Peyer's patch (tissue), 4 donors: ENCODE results near the gene CHRNA1. TPM values are rescaled to one million over a fixed set of nuclear protein-coding genes. Genes with fewer than 3 reads are reported as not detected.

ENCODE experiments used
- DNase-seq, 3 donors: peaks; one replicate each; pipeline ENCODE4 v3.0.0-alpha.2; 2017 to 2019
- H3K27ac ChIP-seq, 4 donors: fragments of 200-600 bp; sonication (generic); one replicate each; pipeline ENCODE4 v1.5.1; 2016 to 2019
- H3K27me3 ChIP-seq, 2 donors: fragments of 200-600 bp; sonication (generic); one replicate each; pipeline ENCODE4 v1.5.1; 2019
- H3K36me3 ChIP-seq, 3 donors: fragments of 200-600 bp; sonication (generic); one replicate each; pipeline ENCODE4 v1.5.1; 2016 to 2019
- H3K4me1 ChIP-seq, 4 donors: fragments of 200-600 bp; sonication (generic); one replicate each; pipeline ENCODE4 v1.5.1; 2016 to 2019
- H3K4me3 ChIP-seq, 4 donors: fragments of 200-600 bp; sonication (generic); 1 replicate in 3 of 4; 2 replicates in 1 of 4; pipeline ENCODE4 v1.5.1; 2016 to 2019; ENCODE audit warnings: mild to moderate bottlenecking in 1 of 4
- H3K9me3 ChIP-seq, 4 donors: fragments of 200-600 bp; sonication (generic); one replicate each; pipeline ENCODE4 v1.5.1; 2016 to 2019; ENCODE audit warnings: mild to moderate bottlenecking in 1 of 4
- CTCF ChIP-seq, 6 experiments: fragments of 450-650 bp in 4 of 6; fragments of 200-600 bp in 2 of 6; sonication (generic) in 1 of 6; IDR thresholded peaks; one replicate each; pipeline ENCODE4 v1.5.1; 2017 to 2019; ENCODE audit warnings: antibody characterized with exemption in 6 of 6, mild to moderate bottlenecking in 3 of 6, moderate library complexity in 1 of 6
- POLR2A ChIP-seq, 2 donors: fragments of 450-650 bp; IDR thresholded peaks; one replicate each; pipeline ENCODE4 v1.5.1; 2017; ENCODE audit warnings: antibody characterized with exemption in 2 of 2, mild to moderate bottlenecking in 2 of 2, moderate library complexity in 2 of 2
- total RNA-seq, 4 donors: library from RNA; depleted of rRNA; stranded (reverse); fragments of >200 nt; gene quantifications; one replicate each; pipeline ENCODE4 v1.1.0, GENCODE V29; 2016

CHRNA1 gene
- total RNA-seq, 4 donors from 2014 or later, result not detected

GRCh38 chr2:174787487-174788205 is 23.4 kb upstream of the CHRNA1 start:
- Histone ChIP-seq H3K36me3 (no peaks in the 10 kb centered on the region), H3K4me1 (no peaks in the 10 kb centered on the region), H3K27ac (no peak overlapping the region), H3K27me3 (no peaks in the 10 kb centered on the region), H3K4me3 (no peak overlapping the region), H3K9me3 (no peaks in the 10 kb centered on the region)
- DNase-seq, result no peak
- no peak for TF ChIP-seq CTCF (IDR thresholded peaks at IDR 0.05)
- no peak for TF ChIP-seq POLR2A (IDR thresholded peaks at IDR 0.05)

DNA sequence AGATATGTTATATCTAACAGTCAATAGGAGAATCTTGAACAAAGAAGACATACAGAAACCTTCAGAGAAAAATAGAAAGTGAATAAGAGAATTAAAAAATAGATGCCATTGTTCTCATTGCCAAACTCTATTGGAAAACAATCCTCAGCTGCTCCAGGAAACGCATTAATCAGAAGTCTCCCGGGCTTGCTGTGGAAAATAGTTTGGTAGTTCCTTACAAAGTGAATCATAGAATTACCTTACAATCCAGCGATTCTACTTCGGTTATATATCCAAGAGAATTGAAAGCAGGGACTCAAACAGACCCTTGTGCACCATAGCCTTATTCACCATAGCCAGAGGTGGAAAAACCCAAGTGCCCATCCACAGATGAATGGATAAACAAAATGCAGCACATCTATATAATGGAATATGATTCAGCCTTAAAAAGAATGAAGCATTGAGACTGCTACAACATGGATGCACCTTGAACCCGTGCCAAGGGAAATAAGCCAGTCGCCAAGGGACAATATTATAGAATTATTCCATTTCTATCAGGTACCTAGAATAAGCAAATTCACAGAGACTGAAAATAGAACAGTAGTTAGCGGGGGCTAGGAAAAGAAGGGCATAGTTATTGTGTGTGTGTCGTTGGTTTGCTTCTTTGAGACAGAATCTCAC is 21.9 kb upstream of the CHRNA1 start:
- TF ChIP-seq CTCF (IDR thresholded peaks at IDR 0.05) (no peak), POLR2A (IDR thresholded peaks at IDR 0.05) (no peak)
- H3K4me3 ChIP-seq, result no peak overlapping the region

GRCh38 chr2:174785481-174785880 is 21.2 kb upstream of the CHRNA1 start:
- TF ChIP-seq POLR2A (IDR thresholded peaks at IDR 0.05), result no peak
- no peak for TF ChIP-seq CTCF (IDR thresholded peaks at IDR 0.05)
- no peaks in the 10 kb centered on the region for H3K27me3 ChIP-seq
- H3K36me3 ChIP-seq, result no peaks in the 10 kb centered on the region
- H3K27ac ChIP-seq, result no peak overlapping the region
- no peak overlapping the region for H3K4me3 ChIP-seq
- DNase-seq, result no peak
- no peaks in the 10 kb centered on the region for H3K4me1 ChIP-seq
- no peaks in the 10 kb centered on the region for H3K9me3 ChIP-seq

More for the DNA sequence above, 21.9 kb upstream of the CHRNA1 start:
- H3K4me1 ChIP-seq, result no peaks in the 10 kb centered on the region
- no peaks in the 10 kb centered on the region for H3K36me3 ChIP-seq
- H3K9me3 ChIP-seq, result no peaks in the 10 kb centered on the region
- H3K27ac ChIP-seq, result no peak overlapping the region
- no peak for DNase-seq
- no peaks in the 10 kb centered on the region for H3K27me3 ChIP-seq

GRCh38 chr2:174784909-174785308 is 20.6 kb upstream of the CHRNA1 start:
- H3K9me3 ChIP-seq, result no peaks in the 10 kb centered on the region
- TF ChIP-seq CTCF (IDR thresholded peaks at IDR 0.05) (no peak), POLR2A (IDR thresholded peaks at IDR 0.05) (no peak)
- H3K27me3 ChIP-seq, result no peaks in the 10 kb centered on the region
- no peak overlapping the region for H3K4me3 ChIP-seq
- no peaks in the 10 kb centered on the region for H3K4me1 ChIP-seq
- H3K36me3 ChIP-seq, result no peaks in the 10 kb centered on the region
- no peak for DNase-seq
- H3K27ac ChIP-seq, result no peak overlapping the region

DNA sequence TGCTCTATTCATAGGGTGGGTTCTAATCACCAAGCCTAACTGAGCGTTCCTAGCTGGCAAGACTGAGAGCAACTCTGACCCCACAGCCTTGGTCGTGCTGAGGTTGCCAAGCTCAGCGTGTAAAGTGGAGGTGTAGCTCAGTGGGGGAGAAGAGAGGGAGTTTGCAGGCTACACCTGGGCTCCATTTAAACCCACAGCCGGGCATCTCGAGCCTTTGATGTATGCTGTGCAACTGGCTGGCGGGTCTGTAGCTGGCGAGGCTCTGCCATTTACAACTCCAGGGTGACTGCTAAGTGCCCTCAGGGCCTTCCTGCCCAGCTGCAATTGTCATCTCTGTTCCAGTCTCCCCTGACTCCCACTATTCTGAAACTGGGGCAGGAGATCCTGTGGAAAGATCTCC is 20.0 kb upstream of the CHRNA1 start:
- no peaks in the 10 kb centered on the region for H3K27me3 ChIP-seq
- no peaks in the 10 kb centered on the region for H3K36me3 ChIP-seq
- H3K9me3 ChIP-seq, result no peaks in the 10 kb centered on the region
- H3K4me3 ChIP-seq, result no peak overlapping the region
- peaks cover 0 to under 1% (median 0%) of the 10 kb centered on the region in 4 donors for H3K4me1 ChIP-seq
- TF ChIP-seq POLR2A (IDR thresholded peaks at IDR 0.05) (no peak), CTCF (IDR thresholded peaks at IDR 0.05) (no peak)
- H3K27ac ChIP-seq, result no peak overlapping the region
- DNase-seq, result no peak
